ENCODE data around the gene TRMT10B. TPM values are rescaled to one million over a fixed set of nuclear protein-coding genes. Genes with fewer than 3 reads are reported as not detected.

Gene TRMT10B
- 3.5 and 4.2 TPM in 2 replicates for total RNA-seq

- no peaks in the 10 kb centered on the region for H3K27me3 ChIP-seq (ENCODE audit: control insufficient read depth, insufficient read depth, low read length)
- H3K4me3 ChIP-seq (ENCODE audit: low read depth, low read length): peak within 1 kb of the TSS; percentile 56
- no peaks in the 10 kb centered on the region for H3K36me3 ChIP-seq (ENCODE audit: control insufficient read depth, insufficient read depth, low read length)
- no peak for TF ChIP-seq CTCF (IDR thresholded peaks at IDR 0.05; ENCODE audit: insufficient read depth, low read length, poor library complexity, severe bottlenecking)
- peak; percentile 34 for DNase-seq (ENCODE audit: low read depth)
Measured at GRCh38 chr9:37753489-37754190, at the start of gene TRMT10B. TRMT10B (plus strand) TSS chr9:37753805; CDS start chr9:37761932, 8,127 bp downstream.

- TF ChIP-seq CTCF (IDR thresholded peaks at IDR 0.05; ENCODE audit: insufficient read depth, low read length, poor library complexity, severe bottlenecking): no peak
- Histone ChIP-seq H3K27me3 (ENCODE audit: control insufficient read depth, insufficient read depth, low read length) (no peaks in the 10 kb centered on the region), H3K4me3 (ENCODE audit: low read depth, low read length) (no peak overlapping the region), H3K36me3 (ENCODE audit: control insufficient read depth, insufficient read depth, low read length) (no peaks in the 10 kb centered on the region)
- DNase-seq (ENCODE audit: low read depth): no peak
Measured at GRCh38 chr9:37705787-37706186, 47.8 kb upstream of the TRMT10B start.

DNA sequence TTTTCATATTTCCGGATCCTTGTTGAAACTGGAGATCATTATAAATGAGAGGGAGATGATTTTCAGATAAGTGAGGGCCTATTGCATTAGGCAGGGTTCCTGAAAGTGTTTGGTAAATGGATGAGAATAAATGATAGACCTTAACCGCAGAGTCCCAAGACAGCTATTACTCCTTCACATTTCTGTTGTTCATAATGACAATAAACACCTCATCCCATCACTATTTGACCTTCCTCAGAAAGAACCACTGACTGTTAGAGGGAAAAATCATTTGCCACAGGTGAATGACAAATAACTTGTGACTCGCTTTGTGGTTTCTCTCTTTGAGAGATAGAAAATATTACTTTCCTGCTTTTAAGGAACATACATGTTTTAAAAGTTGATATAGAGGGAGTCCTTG, 47.3 kb upstream of the TRMT10B start:
- DNase-seq (ENCODE audit: low read depth): peak; percentile 34
- Histone ChIP-seq H3K27me3 (ENCODE audit: control insufficient read depth, insufficient read depth, low read length) (no peaks in the 10 kb centered on the region), H3K4me3 (ENCODE audit: low read depth, low read length) (no peak overlapping the region), H3K36me3 (ENCODE audit: control insufficient read depth, insufficient read depth, low read length) (no peaks in the 10 kb centered on the region)
- no peak for TF ChIP-seq CTCF (IDR thresholded peaks at IDR 0.05; ENCODE audit: insufficient read depth, low read length, poor library complexity, severe bottlenecking)

DNA sequence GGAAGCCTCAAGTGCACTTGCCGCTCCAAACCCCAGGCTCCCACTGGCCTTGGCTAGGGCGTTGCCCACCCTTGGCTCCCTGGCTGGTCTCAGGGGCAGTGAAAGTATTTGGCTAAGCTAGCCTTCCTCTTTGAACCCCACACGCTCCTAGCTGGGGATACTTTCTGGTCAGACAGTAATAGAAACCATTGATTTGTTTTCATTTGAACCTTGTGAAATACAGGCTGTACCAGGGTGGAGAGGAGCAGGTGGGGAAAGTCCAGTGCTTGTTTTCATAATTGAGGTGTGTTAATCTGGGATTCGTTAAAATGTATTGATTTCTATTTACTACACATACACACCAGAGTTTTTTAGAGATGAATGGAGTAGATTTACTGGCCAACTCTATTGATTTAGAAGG, 45.9 kb upstream of the TRMT10B start:
- TF ChIP-seq CTCF (IDR thresholded peaks at IDR 0.05; ENCODE audit: insufficient read depth, low read length, poor library complexity, severe bottlenecking): no peak
- Histone ChIP-seq H3K4me3 (ENCODE audit: low read depth, low read length) (no peak overlapping the region), H3K36me3 (ENCODE audit: control insufficient read depth, insufficient read depth, low read length) (no peaks in the 10 kb centered on the region), H3K27me3 (ENCODE audit: control insufficient read depth, insufficient read depth, low read length) (no peaks in the 10 kb centered on the region)
- no peak for DNase-seq (ENCODE audit: low read depth)

DNA sequence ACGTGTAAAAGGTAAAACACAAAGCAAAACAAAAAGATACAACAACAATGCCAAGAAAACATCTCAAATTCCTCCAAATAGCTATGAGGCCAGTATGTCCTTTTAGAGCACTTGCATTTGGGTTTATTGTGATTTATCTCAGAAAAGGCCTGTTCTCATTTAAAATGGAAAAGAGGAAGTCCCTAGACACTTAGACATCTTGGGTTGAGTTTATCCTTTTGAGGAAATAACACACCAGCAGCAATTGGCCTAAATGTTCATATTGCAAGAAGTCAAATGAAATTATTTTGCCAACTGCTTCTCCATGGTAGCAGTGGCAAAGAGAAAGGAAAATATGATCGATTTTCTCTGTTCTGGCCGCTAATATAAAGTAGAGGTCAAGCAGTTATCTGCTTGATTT, 43.6 kb upstream of the TRMT10B start:
- no peak for DNase-seq (ENCODE audit: low read depth)
- no peak for TF ChIP-seq CTCF (IDR thresholded peaks at IDR 0.05; ENCODE audit: insufficient read depth, low read length, poor library complexity, severe bottlenecking)
- H3K27me3 ChIP-seq (ENCODE audit: control insufficient read depth, insufficient read depth, low read length): no peaks in the 10 kb centered on the region

DNA sequence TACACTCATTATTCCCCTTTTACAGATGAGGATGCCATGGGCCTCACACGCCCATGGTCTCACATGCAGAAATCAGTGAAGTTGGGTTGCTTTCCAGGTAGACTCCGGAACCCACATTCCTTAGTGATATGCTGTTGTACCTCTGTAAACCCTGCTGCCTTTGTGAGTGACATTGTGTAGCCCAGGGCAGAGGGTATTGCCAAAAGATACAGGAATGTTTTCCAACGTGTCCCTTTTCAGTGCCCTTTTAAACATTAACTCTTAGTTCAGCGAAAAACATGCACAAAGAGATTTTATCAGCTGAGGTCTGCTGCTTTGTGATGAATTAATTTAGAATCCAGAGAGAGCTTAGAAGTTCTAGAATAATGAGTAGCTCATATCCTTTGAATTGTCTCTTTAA, 38.3 kb upstream of the TRMT10B start:
- no peak overlapping the region for H3K4me3 ChIP-seq (ENCODE audit: low read depth, low read length)
- no peak for DNase-seq (ENCODE audit: low read depth)
- no peaks in the 10 kb centered on the region for H3K36me3 ChIP-seq (ENCODE audit: control insufficient read depth, insufficient read depth, low read length)
- no peak for TF ChIP-seq CTCF (IDR thresholded peaks at IDR 0.05; ENCODE audit: insufficient read depth, low read length, poor library complexity, severe bottlenecking)
- H3K27me3 ChIP-seq (ENCODE audit: control insufficient read depth, insufficient read depth, low read length): no peaks in the 10 kb centered on the region

More for the DNA sequence above, 43.6 kb upstream of the TRMT10B start:
- Histone ChIP-seq H3K4me3 (ENCODE audit: low read depth, low read length) (no peak overlapping the region), H3K36me3 (ENCODE audit: control insufficient read depth, insufficient read depth, low read length) (no peaks in the 10 kb centered on the region)
